GM21619 (cell line): ENCODE results near the gene MAMDC2.

Source experiments
- ATAC-seq: cut with Tn5 transposase; IDR thresholded peaks from one replicate; pipeline ENCODE4 v1.9.1; 2021; ENCODE audit not compliant: unreplicated experiment

MAMDC2 gene

DNA sequence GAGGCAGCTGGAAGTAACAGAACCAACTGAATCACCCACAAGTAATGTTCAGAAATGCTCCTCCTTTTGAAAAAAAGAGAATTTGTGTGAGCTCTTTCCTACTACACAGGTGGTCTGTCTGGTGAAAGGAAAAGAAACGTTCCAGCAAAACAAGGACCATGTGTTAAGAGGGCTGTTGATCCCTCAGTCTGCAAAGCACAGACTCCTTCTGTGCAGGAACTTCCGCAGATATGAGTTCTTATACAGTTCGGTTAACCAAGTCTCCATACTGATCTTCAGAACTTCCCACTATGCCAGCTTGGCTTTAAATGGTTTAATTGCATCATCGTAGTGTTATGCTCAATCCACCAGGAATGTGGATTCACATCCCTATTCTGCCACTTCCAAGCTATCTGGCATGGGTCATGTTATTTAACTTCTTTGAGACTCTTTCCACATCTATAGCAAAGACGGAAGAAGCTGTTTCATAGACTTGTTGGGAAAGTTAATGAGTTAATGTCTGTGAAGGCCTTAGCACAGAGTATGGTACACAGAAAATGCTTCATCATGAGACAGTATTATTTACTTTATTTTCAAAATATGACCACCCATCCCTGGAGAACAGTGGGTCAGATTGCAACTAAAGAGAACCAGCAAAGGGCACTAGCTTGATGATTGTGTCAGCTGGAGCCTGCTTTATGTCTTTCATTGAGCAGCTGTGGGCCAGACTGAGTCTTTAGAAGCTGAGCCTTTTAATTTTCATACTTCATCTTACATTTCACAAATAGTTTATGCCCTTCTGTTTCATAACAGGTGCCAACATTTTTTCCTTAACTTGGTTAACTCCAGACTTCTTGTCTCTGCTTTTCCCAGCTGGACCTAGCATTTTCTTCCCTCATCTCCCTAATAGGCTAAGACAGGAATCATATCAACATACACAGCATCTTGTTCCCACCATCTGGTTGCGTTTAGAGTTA, 89.9 kb downstream of the MAMDC2 start:
- no peak for ATAC-seq

DNA sequence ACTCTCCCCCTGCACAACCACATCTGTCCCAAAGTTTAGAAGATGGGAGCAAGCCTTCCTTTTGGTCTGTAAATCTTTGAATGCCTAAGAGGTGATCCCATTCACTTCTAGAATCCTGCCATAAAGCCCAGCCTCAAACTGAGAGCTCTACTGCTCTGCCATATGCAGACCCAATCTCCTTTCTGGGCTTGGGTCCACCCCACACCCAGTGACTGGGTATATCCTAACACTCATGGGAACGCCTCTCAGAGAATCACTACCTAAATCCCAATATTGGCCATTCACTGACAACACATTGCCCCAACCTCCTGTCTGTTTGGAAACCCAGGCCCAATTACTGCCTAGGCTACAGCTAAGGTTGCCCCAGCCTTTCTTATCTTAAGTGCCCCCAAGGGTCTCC, 90.7 kb downstream of the MAMDC2 start:
- no peak for ATAC-seq

DNA sequence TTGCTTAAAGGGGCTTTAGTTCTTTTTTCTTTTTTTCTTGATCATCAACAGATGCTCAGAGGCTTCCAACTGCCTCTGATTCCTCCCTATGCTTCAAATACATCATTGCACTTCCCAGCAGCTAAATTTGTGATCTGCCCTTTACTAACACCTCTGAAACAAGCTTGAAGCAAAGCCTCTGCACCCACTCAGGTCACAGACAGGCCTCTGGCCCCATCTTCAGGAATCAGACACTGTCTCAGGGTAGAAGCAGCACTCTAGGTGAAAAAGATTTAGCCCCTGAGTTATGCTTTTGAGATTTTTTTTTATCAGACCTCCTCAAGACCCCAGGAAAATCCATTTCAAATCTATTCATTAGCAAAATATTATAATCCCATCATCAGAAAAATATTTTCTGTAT, 91.5 kb downstream of the MAMDC2 start:
- ATAC-seq: no peak

DNA sequence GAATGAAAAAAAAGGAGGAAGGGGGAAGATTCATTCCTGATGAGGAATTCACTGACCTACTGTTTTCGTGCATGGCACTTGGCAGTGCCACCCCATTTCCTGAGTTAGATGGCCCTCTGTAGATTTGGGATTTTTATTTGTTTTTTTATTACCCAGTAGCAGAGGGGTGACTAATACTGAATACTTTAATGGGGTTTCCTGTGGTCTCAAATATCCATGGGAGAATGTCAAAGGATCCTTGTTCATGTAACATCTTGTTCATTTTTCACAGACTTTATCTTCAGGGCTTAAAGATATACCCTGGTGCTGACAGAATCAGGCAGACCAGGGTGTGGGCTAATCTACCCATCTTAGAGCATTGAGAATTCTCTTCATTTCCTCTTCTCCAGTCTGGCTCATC, 93.0 kb downstream of the MAMDC2 start:
- ATAC-seq: no peak

DNA sequence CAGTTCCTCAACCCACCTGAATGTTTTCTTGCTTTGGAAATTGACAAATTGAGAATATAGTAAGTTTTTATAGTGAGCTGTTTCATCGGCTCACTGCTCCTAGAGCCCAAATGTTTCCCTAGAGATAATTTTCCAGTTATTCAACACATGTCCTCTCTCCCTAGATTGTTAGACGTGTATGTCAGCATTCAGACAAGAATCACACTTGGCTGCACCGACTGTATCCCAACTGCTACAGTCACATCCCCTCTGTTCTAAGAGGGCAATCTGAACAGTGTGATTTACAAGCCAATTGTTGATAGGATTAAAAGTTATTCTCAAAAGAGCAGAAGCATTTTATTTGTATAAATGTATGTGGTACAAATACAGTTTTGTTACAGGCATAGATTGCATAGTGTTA, 93.9 kb downstream of the MAMDC2 start:
- no peak for ATAC-seq

DNA sequence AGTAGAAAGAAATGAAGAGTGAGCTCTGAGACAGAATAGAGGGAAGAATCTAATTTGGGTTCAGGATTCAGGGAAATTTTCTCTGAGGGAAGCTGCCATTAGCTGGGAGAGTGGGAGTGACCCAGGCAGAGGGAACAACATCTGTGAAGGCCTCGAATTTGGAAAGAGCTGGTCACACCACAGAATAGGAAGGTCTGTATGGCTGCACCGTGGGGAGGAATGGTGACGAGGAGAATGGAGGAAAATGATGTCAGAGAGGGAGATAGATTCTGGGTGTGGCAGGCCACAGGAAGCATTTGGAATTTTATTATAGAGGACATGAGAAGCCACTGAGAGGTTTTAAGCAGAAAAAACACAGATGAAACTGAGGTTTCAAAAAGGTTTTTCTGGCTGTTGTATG, 98.5 kb downstream of the MAMDC2 start:
- no peak for ATAC-seq

DNA sequence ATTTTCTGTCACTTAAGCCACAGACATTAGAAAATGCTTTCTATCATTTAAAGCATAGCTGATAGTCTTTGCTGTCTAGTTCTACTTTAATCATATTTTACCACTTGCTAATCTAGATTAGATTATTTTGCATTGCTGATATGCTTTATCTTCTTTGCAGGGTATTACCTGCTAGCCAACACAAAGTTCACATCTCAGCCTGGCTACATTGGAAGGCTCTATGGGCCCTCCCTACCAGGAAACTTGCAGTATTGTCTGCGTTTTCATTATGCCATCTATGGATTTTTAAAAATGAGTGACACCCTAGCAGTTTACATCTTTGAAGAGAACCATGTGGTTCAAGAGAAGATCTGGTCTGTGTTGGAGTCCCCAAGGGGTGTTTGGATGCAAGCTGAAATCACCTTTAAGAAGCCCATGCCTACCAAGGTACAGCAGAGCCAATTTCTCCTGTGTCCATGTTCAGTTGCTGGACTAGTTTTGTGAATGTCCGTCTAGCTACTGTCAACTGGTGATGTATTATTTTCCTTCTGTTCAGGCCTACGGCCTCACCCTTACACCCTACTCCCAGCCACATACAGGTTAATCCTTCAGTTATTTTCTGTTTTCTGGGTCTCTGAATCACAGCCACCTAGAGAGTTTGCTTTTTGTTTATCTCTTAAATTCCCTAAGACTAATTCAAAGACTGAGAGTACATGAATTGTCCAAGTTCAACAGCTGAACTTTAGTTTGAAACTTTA, 99.9 kb downstream of the MAMDC2 start:
- ATAC-seq: no peak

DNA sequence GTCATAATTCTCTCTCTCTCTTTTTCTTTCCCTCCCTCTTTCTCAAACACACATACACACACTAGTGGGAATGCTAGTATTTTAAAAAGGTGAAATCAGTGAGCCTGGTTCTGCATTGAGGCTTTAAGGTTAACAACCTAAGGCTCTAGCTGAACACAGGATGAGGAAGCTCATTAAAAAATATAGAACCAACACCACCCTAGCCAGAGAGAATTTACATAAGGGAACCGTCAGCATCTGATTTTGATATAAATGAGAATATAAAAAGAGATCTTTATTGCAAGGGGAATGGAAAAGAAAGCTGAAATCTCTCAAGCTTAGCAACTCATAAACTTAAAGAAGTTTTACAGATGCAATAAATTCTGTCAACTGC, 100.5 kb downstream of the MAMDC2 start:
- no peak for ATAC-seq

DNA sequence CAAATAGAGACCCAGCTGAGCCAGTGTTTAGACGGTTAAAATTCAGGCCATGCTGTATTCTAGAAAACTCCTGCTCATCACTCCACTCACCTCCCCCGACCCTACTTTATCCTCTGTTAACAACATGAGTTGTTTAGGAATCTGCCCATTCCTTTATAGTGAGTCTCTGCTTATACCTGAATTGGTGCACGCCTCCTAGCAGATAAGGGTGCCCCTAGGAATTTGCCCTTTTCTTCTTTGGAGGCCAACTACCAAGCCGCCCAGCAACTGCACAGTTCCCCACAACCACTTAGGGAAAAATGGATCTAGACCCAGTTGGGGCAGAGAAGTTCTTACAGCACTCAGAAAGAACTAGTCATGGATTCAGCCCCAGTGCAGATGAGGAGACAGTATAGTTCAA, 102.3 kb downstream of the MAMDC2 start:
- no peak for ATAC-seq

DNA sequence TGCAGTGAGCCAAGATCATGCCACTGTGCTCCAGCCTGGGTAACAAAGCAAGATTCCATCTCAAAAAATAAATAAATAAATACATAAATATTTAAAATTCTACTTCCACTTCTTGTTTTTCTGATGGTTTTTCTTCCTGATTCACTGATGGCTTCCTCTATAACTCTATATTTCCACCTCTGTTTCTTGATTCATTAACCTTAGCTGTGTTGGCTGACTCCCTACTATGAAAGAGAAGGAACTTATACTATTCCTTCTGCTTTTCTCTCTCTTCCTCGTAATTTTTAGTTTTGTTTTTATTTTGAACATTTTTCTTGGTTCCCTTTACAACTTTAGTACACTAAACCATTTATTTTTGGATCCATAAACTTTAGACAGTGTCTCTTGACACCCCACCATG, 103.5 kb downstream of the MAMDC2 start:
- ATAC-seq: no peak

DNA sequence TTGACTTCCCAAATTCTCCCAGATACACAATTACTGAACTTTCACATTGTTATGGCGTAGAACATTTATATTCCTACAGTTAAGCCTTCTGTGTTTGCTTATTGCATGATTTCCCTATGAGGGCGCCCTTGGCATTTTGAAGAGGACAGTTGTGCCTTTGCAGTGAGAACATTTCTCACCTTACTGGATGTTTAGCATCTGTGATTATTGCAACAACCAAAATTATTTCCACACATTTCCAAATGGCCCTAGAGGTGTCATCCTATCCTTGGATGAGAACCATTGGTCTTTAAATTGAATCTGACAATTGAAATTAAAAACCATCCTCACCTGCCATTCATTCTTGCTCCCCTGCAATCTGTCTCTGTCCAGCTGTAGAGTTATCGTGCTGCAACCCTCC, 104.0 kb downstream of the MAMDC2 start:
- no peak for ATAC-seq

DNA sequence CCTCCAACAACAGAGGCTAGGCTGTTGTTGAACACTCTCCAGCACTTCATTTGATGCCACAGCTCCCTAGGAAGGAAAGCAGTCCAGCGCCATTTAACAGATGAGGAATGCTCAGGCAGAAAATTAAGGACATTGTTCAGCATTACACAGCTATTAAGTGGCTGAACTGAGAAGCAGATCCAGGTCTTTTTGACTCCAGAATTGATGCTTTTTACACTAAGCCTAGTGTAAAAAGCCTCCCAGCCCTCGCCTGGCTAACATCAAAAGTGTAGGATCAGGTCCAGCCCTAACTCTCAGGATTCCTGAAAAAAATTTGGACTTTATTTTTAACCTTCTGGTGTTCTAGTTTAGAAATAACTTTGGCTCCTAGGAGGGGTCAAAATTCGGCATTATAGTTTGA, 108.7 kb downstream of the MAMDC2 start:
- ATAC-seq: no peak

DNA sequence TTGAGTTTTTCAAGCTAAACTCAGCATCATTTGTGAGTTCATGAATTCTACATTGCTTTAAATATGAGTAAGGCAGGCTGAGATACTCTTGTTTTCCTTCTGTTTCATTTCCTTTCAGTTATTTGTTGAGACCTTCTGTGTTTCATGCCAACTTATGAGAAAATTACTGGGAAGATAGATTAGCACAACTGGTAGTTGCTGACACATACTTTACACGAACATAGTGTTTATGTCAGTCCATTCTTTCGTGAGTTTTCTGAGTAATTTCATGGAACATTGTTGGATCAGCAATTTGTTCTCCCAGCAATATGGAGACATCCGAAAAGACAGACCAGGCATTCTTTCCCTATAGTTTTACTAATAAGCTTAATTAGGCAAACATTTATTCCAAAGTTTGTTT, 113.1 kb downstream of the MAMDC2 start:
- ATAC-seq: no peak

DNA sequence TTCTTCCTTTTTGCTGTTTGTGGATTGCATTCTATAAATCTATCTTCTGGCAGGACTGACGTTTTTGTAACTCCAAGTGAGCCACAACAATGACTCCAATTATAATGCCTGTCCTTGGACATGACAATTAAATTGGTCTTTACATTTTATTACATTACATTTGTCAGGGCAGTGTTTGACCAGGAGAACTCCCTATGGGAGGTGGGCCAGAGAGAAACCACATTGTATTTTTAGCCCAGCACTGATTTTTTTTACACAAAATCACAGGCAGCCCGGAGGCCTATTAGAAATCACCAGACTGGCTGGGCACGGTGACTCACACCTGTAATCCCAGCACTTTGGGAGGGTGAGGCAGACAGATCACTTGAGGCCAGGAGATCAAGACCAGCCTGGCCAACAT, 116.0 kb downstream of the MAMDC2 start:
- ATAC-seq: no peak

DNA sequence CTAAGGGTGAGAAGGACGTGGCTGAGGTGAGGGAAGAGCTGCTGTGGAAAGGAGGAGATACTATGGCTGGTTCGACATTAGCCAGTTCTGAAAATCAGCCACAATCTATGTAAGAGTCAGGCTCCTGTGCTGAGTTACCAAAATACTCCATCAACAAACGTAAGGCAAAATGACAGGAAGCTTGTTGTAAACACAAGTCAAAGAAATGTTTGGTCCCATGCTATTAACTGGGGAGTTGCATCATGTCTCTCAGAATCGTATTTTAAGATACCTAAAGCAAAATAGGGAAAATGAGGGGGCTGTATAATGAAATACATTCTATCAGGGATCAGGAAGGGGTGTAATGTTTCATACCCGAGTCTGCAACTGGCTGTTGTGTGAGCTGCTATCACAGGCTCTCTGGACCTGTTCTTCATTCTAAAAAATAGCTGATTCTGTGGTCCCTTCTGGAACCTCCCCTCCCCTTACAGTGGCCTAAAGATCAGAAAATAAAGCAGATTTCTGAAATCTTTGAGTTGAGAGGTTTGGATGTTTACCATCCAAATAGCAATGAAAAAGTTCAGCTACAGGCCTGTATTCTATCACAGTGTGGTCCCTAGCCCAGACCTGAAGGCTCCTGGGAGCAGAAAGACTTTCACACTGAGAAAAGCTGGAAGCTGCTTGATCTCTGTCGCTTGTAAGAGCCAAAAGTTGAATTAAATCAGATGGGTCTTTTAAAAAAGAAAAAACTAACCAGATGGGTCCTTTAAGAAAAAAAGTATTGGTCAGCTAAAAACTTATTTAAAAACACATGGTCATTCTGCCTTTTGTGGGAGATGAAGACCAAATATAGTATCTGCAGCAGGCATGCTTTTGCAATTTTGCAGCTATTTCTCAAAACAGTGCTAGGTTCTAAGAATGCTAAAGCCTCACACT, 117.3 kb downstream of the MAMDC2 start:
- ATAC-seq: no peak

DNA sequence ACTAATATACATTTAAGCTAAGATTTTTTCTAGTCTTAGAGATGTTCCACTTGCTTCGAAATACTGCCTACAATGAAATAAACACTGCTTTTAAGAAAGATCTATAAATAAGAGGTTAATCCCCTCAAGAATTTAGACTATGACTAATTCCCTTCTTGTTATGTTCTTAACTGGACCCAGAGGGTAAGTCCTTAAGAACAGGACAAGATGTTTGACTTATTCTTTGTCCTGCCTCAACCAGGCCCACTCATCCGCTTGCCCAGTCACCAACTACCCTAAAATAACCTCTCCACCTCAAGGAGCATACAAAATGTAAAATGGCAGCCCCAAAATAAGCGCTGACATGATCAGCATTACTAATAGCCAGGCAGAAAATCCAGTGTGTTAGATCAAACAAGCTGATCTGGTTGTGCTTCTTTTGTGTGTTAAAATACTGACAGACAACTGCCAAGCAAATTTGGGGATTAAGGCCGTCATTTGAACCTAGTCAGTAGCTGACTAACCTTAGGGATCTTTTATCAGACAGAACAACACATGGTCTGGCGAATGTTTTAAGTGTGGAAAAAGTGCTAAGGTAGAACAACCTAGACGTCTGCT, 121.5 kb downstream of the MAMDC2 start:
- no peak for ATAC-seq

DNA sequence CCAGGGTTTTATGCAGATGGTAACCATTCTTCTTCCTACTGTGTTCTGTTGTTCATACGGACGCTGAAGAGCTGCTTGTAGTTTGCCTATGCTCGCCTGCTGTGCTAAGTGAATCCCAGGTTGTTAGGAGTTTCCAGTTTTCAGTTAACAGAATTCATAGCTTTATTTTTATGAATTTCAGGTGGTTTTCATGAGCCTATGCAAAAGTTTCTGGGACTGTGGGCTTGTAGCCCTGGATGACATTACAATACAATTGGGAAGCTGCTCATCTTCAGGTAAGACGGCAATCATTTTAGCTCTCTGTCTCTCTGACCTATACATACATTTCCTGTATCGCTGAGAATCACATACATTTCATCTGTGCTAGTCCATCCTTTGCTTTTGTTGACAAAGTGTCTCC, 124.9 kb downstream of the MAMDC2 start:
- no peak for ATAC-seq

DNA sequence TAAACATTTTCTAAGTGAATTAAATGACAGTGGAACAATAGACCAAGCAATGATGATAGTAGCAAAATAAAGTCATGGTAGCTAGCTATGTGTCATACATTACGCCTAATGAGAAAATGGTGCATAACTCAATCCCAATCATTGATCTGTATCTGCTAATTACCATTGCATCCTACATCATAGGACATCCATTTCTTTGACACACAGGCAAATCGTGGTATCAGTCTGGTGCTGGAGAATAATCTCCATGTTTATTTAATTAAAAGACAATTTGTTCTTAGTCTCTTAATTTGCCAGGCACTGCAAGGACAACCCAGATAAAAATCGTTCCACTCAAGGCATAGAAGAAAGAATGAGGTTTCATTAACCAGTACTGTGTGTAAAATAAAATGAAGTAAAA, 125.6 kb downstream of the MAMDC2 start:
- no peak for ATAC-seq

DNA sequence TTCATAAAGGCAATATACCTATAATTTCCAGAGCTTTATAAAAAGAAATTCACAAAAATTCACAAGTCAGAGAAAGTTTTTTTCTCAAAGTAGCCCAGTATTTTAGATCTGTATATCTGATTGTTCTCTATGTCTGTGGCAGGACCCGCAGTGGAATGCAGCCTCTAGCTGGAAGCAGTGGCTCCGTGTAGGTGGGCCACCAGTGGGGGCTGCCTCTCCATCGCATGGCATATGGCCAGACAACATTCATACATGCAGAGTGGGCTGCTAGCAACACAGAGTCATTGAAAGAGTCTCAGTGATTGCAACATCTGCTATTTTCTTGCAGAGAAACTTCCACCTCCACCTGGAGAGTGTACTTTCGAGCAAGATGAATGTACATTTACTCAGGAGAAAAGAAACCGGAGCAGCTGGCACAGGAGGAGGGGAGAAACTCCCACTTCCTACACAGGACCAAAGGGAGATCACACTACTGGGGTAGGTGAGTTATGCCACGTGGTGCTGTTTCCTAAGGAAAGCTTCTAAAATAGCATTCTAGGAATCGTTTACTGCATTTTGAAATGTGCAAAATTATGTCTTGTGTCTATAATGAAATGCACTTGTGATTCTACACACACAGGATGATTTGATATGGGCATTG, 126.6 kb downstream of the MAMDC2 start:
- no peak for ATAC-seq

DNA sequence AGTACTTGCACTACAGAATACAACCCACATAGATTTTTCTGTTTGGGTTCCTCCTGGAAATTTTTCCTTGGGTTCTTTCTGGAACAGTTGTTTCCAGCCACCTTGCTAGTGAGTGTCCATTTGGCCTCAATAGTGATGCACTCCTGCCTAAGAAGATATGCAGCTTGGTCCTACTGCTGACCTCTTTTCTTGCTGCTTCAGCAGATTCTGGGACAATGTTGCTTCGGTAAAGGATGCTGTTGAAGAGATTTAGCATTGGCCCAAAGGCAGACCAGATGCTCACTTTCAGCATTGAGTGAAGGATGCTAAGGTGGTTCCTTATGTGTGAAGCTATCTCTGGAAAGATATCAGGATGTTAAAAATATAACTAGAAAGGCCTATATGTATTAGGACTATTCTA, 128.9 kb downstream of the MAMDC2 start:
- no peak for ATAC-seq
